ENCODE results near the gene CYP2A7. TPM values are rescaled to one million over a fixed set of nuclear protein-coding genes. Genes with fewer than 3 reads are reported as not detected.

Gene CYP2A7
- total and polyA plus RNA-seq, 9 of the 15 experiments (the other 6 are each of a cell fraction or from before 2014, with no cell fraction given), result 0.22 TPM; not detected in 8

DNA sequence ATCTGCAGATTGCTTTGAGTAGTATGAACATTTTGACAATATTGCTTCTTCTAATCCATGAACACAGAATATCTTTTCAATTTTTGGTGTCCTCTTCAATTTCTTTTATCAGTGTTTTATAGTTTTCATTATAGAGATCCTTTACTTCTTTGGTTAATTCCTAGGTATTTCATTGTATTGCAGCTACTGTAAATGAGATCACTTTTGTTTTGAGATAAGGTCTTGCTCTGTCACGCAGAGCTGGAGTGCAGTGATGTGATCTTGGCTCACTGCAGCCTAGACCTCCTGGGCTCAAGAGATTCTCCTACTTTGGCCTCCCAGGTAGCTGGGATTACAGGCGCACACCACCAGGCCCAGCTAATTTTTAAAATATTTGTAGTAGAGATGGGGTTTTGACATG, 9.8 kb downstream of the CYP2A7 start (continued):
- TF ChIP-seq ZNF589 (CRISPR knock-in tag; IDR thresholded peaks at IDR 0.05; ENCODE audit: low read depth) (0 out of 2 replicates have a peak, but pooled peaks have one; percentile 23), CBFA2T2 (conservative IDR thresholded peaks at IDR 0.05) (peak; percentile 46; the same call in 1 of the 2 replicates), XRCC3 (IDR thresholded peaks at IDR 0.05) (no peak), RCOR1 (IDR thresholded peaks at IDR 0.05; ENCODE audit: borderline replicate concordance in 1 of 2, low read depth in 2 of 2, low read length in 2 of 2) (peak in 1 of 2 experiments; percentile 62; a peak in 1 of 4 replicates), ARID1B (IDR thresholded peaks at IDR 0.05) (peak; percentile 85), PHF8 (IDR thresholded peaks at IDR 0.05; ENCODE audit: borderline replicate concordance, low read length) (no peak), FUS (optimal IDR thresholded peaks at IDR 0.05; ENCODE audit: low read depth, low read length) (no peak), MAFG (tag; conservative IDR thresholded peaks at IDR 0.05) (peak; percentile 59), HEY1 (CRISPR knock-in tag; IDR thresholded peaks at IDR 0.05; ENCODE audit: borderline replicate concordance) (no peak), CBFA2T3 (IDR thresholded peaks at IDR 0.05) (peak; percentile 64), EP300 (IDR thresholded peaks at IDR 0.05; ENCODE audit: low read length) (peak; percentile 82), DACH1 (IDR thresholded peaks at IDR 0.05; ENCODE audit: partially characterized antibody) (no peak), MYBL2 (IDR thresholded peaks at IDR 0.05; ENCODE audit: low read depth) (no peak), MYBL2 (CRISPR knock-in tag; IDR thresholded peaks at IDR 0.05; ENCODE audit: borderline replicate concordance) (no peak), NONO (IDR thresholded peaks at IDR 0.05; ENCODE audit: low read depth in 2 of 2, low read length in 1 of 2) (no peak), MAFK (IDR thresholded peaks at IDR 0.05; ENCODE audit: low read length) (no peak), SMARCA4 (IDR thresholded peaks at IDR 0.05) (peak; percentile 85; the same call in 1 of the 2 replicates), PHB2 (IDR thresholded peaks at IDR 0.05; ENCODE audit: low read depth) (no peak), DMBX1 (CRISPR knock-in tag; IDR thresholded peaks at IDR 0.05; ENCODE audit: borderline replicate concordance) (peak; percentile 32; the same call in 1 of the 2 replicates)
- TF ChIP-seq, protein P1, sequence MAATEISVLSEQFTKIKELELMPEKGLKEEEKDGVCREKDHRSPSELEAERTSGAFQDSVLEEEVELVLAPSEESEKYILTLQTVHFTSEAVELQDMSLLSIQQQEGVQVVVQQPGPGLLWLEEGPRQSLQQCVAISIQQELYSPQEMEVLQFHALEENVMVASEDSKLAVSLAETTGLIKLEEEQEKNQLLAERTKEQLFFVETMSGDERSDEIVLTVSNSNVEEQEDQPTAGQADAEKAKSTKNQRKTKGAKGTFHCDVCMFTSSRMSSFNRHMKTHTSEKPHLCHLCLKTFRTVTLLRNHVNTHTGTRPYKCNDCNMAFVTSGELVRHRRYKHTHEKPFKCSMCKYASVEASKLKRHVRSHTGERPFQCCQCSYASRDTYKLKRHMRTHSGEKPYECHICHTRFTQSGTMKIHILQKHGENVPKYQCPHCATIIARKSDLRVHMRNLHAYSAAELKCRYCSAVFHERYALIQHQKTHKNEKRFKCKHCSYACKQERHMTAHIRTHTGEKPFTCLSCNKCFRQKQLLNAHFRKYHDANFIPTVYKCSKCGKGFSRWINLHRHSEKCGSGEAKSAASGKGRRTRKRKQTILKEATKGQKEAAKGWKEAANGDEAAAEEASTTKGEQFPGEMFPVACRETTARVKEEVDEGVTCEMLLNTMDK (IDR thresholded peaks at IDR 0.05; ENCODE audit: borderline replicate concordance, insufficient read depth, low read depth, low read length, poor library complexity, severe bottlenecking), result no peak
- TF ChIP-seq, protein P2, sequence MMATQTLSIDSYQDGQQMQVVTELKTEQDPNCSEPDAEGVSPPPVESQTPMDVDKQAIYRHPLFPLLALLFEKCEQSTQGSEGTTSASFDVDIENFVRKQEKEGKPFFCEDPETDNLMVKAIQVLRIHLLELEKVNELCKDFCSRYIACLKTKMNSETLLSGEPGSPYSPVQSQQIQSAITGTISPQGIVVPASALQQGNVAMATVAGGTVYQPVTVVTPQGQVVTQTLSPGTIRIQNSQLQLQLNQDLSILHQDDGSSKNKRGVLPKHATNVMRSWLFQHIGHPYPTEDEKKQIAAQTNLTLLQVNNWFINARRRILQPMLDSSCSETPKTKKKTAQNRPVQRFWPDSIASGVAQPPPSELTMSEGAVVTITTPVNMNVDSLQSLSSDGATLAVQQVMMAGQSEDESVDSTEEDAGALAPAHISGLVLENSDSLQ (IDR thresholded peaks at IDR 0.05), result peak; percentile 24; the same call in 1 of the 2 replicates
- TF ChIP-seq, protein P3, sequence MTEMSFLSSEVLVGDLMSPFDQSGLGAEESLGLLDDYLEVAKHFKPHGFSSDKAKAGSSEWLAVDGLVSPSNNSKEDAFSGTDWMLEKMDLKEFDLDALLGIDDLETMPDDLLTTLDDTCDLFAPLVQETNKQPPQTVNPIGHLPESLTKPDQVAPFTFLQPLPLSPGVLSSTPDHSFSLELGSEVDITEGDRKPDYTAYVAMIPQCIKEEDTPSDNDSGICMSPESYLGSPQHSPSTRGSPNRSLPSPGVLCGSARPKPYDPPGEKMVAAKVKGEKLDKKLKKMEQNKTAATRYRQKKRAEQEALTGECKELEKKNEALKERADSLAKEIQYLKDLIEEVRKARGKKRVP (CRISPR knock-in tag; IDR thresholded peaks at IDR 0.05), result peak; percentile 61
- TF ChIP-seq, protein P4, sequence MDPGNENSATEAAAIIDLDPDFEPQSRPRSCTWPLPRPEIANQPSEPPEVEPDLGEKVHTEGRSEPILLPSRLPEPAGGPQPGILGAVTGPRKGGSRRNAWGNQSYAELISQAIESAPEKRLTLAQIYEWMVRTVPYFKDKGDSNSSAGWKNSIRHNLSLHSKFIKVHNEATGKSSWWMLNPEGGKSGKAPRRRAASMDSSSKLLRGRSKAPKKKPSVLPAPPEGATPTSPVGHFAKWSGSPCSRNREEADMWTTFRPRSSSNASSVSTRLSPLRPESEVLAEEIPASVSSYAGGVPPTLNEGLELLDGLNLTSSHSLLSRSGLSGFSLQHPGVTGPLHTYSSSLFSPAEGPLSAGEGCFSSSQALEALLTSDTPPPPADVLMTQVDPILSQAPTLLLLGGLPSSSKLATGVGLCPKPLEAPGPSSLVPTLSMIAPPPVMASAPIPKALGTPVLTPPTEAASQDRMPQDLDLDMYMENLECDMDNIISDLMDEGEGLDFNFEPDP (CRISPR knock-in tag; IDR thresholded peaks at IDR 0.05), result no peak
- TF ChIP-seq, protein P5, sequence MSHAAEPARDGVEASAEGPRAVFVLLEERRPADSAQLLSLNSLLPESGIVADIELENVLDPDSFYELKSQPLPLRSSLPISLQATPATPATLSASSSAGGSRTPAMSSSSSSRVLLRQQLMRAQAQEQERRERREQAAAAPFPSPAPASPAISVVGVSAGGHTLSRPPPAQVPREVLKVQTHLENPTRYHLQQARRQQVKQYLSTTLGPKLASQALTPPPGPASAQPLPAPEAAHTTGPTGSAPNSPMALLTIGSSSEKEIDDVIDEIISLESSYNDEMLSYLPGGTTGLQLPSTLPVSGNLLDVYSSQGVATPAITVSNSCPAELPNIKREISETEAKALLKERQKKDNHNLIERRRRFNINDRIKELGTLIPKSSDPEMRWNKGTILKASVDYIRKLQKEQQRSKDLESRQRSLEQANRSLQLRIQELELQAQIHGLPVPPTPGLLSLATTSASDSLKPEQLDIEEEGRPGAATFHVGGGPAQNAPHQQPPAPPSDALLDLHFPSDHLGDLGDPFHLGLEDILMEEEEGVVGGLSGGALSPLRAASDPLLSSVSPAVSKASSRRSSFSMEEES (CRISPR knock-in tag; IDR thresholded peaks at IDR 0.05), result no peak
